HG03103 (cell line): ENCODE measurements around the gene GMDS.

Source experiments
- ATAC-seq: cut with Tn5 transposase; IDR thresholded peaks from one replicate; pipeline ENCODE4 v1.9.1; 2021; ENCODE audit warnings: low read depth; ENCODE audit not compliant: unreplicated experiment

GMDS gene

DNA sequence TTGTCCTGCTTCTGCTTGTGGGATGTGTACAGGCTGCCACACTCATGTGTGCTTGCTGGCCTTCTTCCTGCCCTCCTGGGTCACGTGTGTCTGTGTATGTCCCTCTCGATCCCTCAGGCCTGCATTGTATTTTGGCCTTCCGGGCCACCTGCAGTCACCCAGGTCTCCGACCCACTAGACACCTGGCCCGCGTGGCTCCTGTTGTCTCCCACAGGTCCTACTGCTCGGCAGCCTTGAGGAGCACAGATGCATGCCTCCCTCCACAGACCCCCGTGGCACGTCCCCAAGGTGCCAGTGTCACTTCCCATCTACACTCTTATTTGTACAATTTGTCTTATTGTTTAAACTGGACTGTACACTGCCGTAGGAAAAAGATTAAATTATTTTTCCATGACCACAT lies 592.6 kb downstream of the GMDS start:
- no peak for ATAC-seq

DNA sequence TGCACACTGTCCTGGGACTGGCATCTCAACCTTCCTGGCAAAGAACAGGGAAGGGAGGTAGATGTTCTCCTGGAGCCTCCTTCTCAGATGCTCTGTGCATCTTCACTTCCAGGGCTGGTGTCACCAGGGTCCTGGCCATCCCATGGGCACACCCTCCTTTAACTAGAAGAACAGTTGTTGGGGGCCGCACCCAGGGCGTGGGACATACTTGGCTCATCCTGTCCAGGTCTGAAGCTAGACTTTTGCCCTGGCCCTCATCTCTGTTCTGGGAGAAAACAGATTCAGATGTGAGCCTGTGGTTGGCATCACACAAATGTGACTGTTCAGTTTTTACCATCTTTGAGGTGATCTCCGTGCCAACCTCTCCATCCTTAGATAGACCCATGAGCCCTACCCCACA lies 594.0 kb downstream of the GMDS start:
- ATAC-seq, result no peak

DNA sequence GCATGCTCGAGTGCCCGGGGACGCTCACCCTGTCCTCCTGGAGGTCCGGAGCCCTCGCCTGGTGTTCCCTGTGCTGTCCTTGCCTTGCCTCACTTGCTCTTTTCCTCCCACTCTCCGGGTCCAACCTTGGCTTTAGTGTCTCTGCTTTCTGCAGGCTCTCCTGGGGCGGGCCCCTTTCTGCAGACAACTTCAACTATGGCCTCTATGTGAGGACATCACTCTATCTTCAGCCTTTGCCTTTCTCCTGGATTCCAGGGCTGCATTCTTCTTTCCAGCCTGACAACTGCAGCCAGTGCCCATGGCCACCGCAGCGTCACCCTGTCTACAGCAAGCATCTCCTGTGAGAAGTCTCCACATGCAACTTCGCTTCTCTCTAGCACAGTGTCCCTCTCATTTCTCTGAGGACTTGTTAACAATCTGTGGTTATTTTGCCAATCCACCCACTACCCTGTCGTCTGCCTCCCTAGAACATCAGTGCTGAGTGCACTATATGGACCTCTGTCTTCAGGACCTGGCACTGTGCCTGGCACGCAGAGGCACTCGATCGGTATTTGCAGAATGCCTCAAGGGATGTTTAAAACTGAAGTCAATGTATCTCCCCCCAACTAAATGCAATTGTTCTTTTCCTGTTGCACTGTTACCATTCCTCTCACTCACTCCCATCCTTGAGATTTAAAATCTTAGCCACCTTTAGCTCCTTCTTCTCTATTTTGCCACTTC lies 599.8 kb downstream of the GMDS start:
- no peak for ATAC-seq

DNA sequence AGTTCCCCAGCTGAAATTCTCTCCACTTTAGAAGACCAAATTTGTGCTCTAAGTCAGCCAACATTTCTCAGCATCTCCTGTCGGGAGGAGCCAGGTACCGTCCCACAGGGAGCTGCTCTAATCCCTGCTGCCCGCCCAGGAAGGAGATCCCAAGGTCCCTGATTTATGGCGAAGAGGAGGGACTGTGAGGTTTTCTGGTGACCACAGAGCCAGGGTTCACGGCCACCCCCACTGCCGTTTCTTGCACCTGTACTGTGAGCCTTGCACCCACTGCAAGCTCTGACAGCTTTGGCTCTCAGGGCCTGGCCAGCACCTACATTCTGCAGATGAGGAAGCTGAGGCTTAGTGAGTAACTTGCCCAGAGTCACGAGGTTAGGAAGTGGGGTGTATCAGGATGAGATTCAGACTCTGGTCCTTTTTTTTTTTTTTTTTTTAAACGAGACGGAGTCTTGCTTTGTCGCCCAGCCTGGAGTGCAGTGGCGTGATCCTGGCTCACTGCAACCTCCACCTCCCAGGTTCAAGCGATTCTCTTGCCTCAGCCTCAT lies 600.8 kb downstream of the GMDS start:
- no peak for ATAC-seq

DNA sequence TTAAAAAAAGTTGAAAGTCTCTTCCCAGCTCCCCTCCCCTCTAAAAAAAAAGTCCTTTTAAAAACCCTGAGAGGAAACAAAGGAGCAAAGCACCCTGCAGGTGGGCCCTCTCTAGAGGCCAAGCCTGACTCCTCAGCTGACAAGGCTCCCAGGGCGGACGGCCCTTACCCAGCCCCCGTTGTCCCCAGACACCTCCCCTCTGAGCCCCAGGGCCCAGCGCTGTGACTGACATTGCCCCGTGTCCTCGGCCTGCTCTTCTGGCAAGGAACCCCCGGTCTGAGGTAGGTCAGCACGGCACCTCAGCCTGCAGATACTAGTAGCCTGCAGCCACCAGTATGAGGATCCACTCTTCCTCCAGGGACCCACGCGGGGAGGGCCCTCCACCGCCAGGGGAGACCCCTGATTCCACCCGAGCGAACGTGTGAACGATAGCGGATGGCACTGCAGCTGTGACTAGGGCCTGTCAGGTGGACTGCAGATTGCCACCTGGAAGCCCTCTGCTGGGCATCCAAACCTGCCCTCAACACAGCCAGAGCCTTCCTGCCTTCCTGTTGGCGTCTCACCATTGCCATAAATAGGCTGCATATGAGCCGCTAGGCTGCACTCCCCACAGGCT lies 601.5 kb downstream of the GMDS start:
- no peak for ATAC-seq

DNA sequence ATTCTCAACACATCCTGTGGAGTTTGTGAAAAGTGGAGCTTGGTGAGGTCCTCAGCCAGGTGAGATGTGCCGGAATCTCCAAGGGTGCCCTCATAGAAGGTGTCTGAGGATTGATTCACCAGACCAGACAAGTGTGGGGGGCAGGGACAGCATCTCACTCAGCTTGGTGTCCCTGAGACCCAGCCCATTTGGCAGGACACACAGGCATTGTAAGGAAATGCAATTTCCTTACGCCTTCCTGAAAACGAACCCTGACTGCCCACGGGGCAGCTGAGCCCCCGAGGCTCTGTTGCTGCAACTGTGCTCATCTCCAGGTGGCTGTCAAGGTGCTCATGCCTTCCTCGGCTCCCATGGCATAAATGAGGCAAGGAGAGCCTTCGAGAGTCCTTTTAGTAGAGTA lies 602.3 kb downstream of the GMDS start:
- no peak for ATAC-seq

DNA sequence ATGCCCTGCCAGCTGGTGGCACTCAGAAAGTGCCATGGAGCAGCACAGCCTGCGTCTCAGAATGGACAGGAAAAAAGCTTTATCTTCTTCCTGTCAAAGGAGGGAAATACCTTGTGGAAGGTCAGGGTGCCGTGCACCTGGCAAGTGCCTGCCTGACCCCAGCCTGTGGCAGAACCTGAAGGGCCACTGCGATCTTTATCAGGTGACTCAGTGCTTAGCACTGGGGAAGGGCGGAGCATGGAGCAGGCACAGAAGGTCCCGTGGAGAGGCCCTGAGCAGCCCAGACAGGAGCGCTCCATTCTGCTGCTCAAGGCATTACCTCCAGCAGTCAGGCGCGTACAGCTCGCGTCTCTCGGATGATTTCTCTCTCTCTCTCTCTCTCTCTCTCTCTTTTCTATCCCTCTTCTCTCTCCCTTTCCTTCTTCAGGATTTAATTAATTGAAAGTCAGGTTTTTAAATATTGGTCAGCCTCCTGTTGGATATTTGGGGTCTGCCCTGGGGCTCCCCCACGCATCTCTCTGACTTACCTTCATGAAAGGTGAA lies 604.0 kb downstream of the GMDS start:
- no peak for ATAC-seq

DNA sequence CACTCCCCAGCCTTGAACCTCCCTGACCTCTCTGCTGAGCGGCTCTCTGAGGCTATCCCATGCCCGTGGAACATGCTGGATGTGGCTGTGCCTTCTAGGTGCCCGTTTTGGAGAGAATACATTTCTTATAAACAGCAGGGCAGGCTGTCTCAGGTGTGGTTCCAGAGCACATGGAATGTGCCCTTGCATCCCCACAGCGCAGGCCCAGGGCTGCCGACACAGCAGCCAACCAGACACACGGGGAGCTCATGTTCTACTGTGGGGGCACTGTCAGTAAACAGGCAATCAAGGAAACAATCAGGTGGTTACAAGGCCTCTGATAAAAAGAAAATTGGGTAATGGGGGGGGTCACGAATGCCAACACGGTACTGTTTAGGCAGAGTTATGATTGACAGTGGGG lies 604.9 kb downstream of the GMDS start:
- ATAC-seq, result no peak

DNA sequence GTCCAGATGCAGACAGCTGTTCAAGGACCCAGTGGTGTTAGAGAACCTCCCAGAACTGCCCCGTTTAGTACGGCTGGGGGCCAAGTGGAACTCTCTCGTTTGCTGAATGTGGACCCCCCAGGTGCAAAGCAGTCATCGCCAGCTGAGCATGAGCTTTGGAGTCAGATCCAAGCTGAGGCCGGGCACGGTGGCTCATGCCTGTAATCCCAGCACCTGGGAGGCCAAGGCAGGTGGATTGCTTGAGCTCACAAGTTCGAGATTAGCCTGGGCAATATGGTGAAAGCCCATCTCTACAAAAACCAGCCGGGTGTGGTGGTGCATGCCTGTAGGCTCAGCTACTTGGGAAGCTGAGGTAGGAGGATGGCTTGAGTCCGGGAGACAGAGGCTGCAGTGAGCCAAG lies 606.0 kb downstream of the GMDS start:
- ATAC-seq, result no peak

DNA sequence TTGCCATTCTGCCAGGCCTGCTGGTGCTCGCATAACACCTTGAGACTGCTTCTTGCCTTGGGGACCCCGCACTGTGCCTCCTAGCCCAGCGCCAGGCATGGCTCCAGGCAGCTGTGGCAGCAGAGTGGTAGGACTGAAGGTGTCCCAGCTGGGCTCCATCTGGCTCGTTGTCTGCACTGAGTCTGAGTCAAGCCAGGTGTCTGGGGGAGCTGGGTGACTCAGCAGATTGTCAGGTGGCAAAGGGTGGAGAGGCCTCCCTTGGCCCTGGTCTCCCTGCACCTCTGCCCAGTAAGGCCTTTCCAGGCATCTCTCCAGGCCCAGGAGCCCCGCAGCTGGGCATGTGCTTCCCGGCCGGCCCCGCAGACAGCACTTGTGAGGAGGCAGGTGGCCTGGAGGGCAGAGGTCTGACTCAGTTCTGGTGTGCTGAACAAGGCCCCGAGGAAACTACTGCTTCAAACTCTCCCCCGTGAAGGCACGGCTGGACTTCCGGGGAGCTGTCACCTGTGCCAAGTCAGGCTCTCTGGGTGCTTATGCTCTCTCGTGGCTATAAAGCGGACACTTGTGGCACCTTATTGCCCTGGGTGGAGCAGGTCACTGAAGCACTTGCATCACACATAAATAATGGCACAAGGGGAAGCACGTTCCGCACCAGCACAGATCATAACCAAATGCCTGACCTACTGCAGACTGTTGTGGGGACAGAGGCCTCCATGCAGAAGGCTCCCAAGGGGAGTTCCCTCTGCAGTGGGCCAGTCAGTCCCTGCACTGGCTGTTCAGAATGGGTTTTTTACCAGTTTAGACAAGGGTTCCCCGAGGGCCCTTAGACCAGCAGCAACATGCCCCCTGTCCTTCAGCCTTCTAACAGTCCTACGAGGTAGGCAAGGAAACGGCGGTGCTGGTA lies 608.2 kb downstream of the GMDS start:
- ATAC-seq, result no peak

DNA sequence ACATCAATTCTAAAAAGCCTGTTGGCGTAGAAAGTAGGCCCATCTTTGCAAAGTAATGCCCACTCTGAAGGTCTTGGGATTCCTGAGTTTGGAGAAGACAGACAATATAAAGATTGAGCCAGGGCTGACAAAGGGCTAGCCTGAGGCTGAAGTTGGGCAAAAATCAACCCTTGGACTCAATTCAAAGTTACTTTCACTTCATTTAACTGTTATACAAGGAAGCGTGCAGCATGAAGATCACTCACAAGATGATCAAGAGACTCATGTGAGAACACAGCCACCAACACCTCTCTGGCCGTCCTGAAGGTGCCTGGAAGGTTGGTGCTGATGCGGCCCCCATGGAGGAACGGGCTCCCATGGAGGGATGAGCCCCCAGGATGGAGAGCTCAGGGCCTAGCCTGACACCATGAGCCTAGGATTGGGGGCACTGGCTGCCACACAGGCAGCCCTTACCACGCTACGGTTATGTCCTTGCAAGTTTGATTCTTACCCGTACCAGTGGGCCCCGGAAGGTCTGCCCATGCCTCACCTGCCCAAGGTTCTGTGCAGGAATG lies 609.1 kb downstream of the GMDS start:
- ATAC-seq, result no peak

DNA sequence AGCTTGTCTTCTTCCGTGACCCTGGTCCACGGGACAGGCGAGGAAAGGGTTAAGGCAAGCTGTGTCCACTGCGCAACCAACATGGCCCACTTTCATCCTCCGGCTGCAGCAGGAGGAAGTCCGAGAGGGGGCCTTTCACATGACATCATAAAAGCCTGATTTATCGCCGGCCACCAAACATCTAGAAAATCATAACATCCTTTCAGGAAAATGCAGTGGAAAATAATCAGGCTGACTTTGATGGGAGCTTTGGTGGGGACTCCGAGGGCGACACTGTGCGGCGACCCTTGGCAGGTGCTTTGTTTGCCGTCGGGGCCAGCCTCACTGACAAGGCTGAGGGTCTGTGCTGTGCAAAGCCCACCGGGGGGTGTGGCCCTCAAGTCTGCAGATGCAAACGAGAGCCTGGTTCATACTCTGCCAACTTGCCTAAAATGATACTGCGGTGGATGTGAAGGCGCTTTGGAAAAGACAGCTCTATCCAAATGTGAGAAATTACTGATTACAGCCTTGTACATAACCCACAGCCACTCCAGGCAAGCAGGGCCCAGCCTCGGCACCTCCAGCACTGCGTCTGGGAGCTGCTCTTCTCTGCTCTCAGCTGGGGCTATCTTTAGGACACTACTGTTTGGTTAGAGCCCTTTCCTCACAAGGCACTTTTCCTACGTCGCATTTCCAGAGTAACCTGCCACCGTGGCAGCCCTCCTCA lies 609.9 kb downstream of the GMDS start:
- ATAC-seq, result no peak

DNA sequence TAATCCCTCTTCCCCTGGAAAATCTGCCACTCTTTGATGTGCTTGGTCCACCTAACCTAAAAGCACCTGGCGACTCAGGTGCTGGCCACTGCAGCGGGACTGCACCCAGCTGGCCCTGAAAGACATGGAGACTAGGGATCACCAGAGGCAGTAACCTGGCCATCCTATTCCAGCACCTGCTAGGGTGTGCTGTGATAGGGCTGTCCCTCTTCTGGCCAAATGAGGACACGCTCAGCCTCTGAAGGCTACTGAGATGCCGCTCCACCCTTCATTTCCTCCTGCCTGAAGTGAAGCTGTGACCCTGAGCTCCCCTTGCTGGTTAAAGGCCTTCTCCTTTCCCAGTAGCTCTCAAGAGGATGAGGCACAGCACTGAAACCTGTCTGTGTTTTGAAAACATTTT lies 611.3 kb downstream of the GMDS start:
- no peak for ATAC-seq

DNA sequence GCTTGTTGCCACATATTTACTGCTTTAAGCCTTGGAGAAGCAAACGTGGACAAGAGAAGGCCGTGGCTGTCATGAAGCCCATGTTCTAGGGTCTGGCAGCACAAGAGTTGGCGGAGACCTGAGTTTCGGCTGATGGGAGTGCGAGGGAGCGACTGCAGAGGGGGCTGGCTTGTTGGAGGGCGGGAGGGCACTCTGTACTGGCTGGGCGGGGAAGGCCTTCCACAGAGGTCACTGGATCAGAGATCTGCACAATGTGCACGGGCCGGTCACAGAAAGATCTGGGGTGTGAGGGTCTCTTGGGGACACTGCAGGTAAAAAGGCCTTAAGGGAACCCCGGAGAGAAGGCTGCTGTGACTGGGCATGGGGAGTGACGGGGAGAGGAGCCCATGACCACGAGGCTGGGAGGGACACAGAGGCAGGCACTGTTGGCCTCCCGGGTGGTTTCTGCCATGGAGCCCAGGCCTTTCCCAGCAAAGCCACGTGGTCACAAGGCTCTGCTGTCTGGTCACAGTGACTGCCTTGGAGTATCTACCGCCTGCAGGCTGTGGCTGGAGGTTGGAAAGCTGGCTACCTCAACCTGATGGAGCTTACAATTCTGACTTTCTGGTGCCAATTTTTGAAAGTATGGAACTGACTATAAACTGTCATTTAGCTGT lies 611.9 kb downstream of the GMDS start:
- ATAC-seq, result no peak

DNA sequence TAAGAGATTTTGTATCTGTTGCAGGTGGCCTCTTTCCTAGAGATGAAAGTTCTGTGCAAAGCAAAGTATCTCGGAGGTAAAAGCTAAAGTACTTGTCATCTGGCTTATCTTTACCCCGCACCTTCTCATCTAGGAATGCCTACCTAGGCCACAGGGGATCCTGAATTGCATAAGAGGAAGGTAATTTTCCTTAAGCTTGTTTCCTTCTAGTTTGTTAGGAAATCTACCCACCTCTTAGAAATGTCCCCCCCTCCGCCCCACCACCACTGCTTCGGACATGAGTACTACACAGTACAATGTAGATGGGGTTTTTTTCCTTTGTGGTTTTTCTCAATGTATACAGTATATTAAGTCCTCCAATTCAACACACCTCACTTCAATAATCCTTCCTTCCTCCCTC lies 614.2 kb downstream of the GMDS start:
- ATAC-seq, result no peak

DNA sequence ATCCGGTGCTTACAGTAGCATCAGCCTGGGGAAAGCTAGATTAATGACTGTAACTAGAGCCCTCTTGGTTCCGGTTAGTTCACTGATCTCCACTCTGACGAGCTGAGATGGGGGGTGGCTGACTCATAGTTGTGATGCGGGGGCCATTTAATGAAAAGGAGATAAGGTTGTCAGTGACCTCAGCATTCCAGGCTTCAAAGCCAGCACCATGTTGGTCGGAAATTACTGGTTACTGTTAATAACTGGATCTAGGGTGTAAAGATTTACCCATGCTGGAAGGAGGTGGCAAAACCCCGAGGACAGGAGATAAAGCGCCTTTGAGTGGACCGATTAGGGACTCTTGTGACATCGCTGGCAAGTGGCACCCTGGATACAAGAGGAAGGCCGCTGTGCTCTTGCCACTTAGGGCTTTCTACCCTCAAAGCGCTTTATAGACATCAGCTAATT lies 614.6 kb downstream of the GMDS start:
- ATAC-seq, result no peak

DNA sequence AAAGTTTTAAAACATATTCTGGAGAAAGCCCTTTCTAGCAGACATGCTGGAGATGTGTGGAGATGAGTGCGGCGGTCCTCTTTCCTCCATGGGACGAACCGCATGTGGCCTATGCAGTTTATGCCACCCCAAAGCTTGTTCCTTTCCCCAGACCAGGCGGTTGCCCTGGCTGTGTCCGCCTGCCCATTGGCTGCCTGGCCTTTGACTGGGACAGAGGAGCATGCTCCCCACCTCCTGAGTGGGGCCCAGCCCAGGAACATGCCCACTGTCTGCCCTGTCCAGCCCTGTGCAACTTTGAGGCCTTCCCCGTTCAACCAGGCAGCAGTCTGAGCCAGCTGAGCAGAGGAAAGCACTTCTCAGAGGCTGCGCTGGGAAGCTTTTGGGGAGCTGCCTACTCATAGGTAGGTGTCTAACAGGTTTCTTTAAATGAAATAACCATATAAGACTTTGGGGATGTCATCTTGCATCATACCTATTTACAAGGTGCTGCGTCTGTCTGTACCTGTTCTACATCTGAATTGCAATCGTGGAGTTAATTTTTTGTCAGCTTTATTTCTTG lies 615.1 kb downstream of the GMDS start:
- no peak for ATAC-seq

DNA sequence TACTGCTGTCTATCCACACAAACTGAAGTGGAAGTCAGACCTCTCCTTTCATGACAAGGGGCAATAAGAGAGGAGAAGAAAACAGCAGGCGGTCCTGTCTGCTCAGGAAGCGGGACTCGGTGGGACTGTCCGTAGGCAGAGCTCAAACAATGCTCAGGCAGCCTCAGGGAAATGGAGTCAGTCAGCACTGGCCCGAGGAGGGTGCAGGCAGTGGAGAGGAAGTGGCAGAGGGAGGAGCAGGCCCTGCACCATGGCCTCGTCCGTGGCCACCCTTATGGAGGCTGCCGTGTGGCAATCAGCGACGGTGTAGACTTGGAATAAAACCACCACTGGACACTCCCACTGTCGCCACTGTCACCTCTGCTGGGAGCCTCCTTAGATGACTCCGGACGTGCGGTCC lies 616.1 kb downstream of the GMDS start:
- no peak for ATAC-seq

DNA sequence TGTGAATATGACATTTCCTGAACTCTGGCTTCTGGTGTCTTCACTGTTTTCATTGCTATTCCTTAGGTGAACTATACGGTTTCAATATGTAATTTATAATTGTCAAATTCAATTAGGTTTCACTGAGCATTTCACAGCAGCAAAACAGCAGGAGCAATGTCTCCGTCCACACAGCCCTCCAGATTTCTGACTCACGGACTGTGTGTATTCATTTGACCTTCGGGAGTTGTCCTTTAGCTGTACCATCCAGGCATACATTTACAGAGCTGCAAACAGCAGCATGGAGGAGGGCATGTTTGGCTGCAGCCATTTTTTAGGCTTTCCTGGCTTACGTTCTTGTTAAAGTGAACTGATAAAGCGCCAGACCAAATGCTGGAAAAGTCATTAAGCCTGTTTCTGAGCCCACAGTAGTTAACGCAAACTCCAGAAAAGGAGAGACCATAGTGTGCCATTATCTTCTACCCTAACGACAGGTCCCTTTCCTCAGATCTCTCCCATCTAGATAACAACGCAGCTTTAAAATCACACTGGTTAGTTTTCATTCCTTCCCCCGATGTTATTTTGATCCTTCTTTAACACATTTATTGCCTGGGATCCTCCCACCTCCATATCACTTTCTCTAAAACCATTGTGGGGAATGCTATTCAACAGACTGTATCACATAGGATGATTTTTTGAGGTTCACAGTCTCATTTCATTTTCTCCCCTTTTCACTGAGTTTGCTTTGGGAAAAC lies 617.4 kb downstream of the GMDS start:
- no peak for ATAC-seq
